CD14-positive monocyte (primary cell): Measurements from ENCODE around the gene HARBI1. TPM values are rescaled to one million over a fixed set of nuclear protein-coding genes. Genes with fewer than 3 reads are reported as not detected.
A peak's percentile ranks its signal among the peaks of the same experiment; 100 is the strongest.

ENCODE experiments used
- DNase-seq, 3 donors: peaks; one replicate each; pipeline ENCODE4 v3.0.0-alpha.2; 2011 to 2022
- H2AFZ ChIP-seq: 2 replicates; pipeline ENCODE4 v1.6.0; 2012; ENCODE audit warnings: mild to moderate bottlenecking, low read depth, low read length, inconsistent platforms; ENCODE audit not compliant: insufficient read depth, poor library complexity, severe bottlenecking
- H3K27ac ChIP-seq, 2 donors: 1 replicate in 1 of 2; 2 replicates in 1 of 2; pipeline ENCODE4 v1.5.1; 2012 to 2013; ENCODE audit warnings: low read length in 2 of 2, control low read depth in 1 of 2, inconsistent platforms in 1 of 2, low read depth in 1 of 2, mild to moderate bottlenecking in 1 of 2
- H3K27me3 ChIP-seq, 2 donors: one replicate each; pipeline versions ENCODE4 v1.6.0 to v1.6.1; 2011 to 2013; ENCODE audit warnings: low read length in 2 of 2; ENCODE audit not compliant: control insufficient read depth in 2 of 2, insufficient read depth in 2 of 2
- H3K36me3 ChIP-seq, 2 donors: replicated peaks in 1 of 2; 1 replicate in 1 of 2; 2 replicates in 1 of 2; pipeline versions ENCODE4 v1.5.1 to v1.6.1; 2012 to 2013; ENCODE audit warnings: low read length in 2 of 2, control low read depth in 1 of 2, inconsistent platforms in 1 of 2, mild to moderate bottlenecking in 1 of 2; ENCODE audit not compliant: insufficient read depth in 2 of 2, control insufficient read depth in 1 of 2
- H3K4me1 ChIP-seq, 2 donors: 1 replicate in 1 of 2; 2 replicates in 1 of 2; pipeline versions ENCODE4 v1.5.1 to v1.6.1; 2012 to 2013; ENCODE audit warnings: low read length in 2 of 2, control low read depth in 1 of 2, inconsistent platforms in 1 of 2, mild to moderate bottlenecking in 1 of 2, moderate library complexity in 1 of 2; ENCODE audit not compliant: insufficient read depth in 2 of 2, control insufficient read depth in 1 of 2
- H3K4me2 ChIP-seq: replicated peaks from 2 replicates; pipeline ENCODE3; 2012; ENCODE audit warnings: low read length, moderate library complexity, mild to moderate bottlenecking; ENCODE audit not compliant: poor library complexity, severe bottlenecking; ENCODE audit errors: extremely low read depth
- H3K4me3 ChIP-seq, 3 experiments: fragments of 200-600 bp in 1 of 3; sonication (generic) in 1 of 3; replicated peaks in 1 of 3; 1 replicate in 2 of 3; 2 replicates in 1 of 3; pipeline ENCODE4 v1.5.1; 2011 to 2013; ENCODE audit warnings: low read length in 3 of 3, mild to moderate bottlenecking in 3 of 3, control low read depth in 2 of 3, low read depth in 2 of 3, inconsistent platforms in 1 of 3, moderate library complexity in 1 of 3
- H3K79me2 ChIP-seq: 2 replicates; pipeline ENCODE4 v1.6.0; 2012; ENCODE audit warnings: mild to moderate bottlenecking, control low read depth, inconsistent platforms, low read length, moderate library complexity; ENCODE audit not compliant: insufficient read depth
- H3K9ac ChIP-seq: 2 replicates; pipeline ENCODE4 v1.6.0; 2017; ENCODE audit warnings: low read length, mild to moderate bottlenecking; ENCODE audit not compliant: insufficient read depth, poor library complexity, severe bottlenecking
- H3K9me3 ChIP-seq, 2 donors: replicated peaks in 1 of 2; 1 replicate in 1 of 2; 2 replicates in 1 of 2; pipeline versions ENCODE4 v1.5.1 to v1.6.1; 2012 to 2013; ENCODE audit warnings: low read length in 2 of 2, control low read depth in 1 of 2; ENCODE audit not compliant: control insufficient read depth in 1 of 2, insufficient read depth in 1 of 2
- H4K20me1 ChIP-seq: 2 replicates; pipeline ENCODE4 v1.6.0; 2012; ENCODE audit warnings: mild to moderate bottlenecking, low read length, control low read depth, moderate library complexity; ENCODE audit not compliant: insufficient read depth
- H3K27ac Mint-ChIP-seq, 7 donors: one replicate each; pipeline ENCODE4 v1.8.0; 2020; ENCODE audit warnings: mild to moderate bottlenecking in 7 of 7, mixed read lengths in 7 of 7, moderate library complexity in 6 of 7, inconsistent platforms in 2 of 7
- H3K27me3 Mint-ChIP-seq, 3 donors: one replicate each; pipeline ENCODE4 v1.8.0; 2021 to 2022; ENCODE audit warnings: low read depth in 3 of 3, mild to moderate bottlenecking in 3 of 3, mixed read lengths in 3 of 3, moderate library complexity in 3 of 3, inconsistent platforms in 1 of 3
- H3K36me3 Mint-ChIP-seq, 2 donors: one replicate each; pipeline ENCODE4 v1.8.0; 2020; ENCODE audit warnings: mixed read lengths in 2 of 2, inconsistent platforms in 1 of 2, mild to moderate bottlenecking in 1 of 2
- H3K4me1 Mint-ChIP-seq: one replicate; pipeline ENCODE4 v1.8.0; 2020; ENCODE audit warnings: mild to moderate bottlenecking, mixed read lengths
- H3K4me3 Mint-ChIP-seq, 2 donors: one replicate each; pipeline ENCODE4 v1.8.0; 2020; ENCODE audit warnings: mild to moderate bottlenecking in 2 of 2, mixed read lengths in 2 of 2, moderate library complexity in 1 of 2
- H3K9me3 Mint-ChIP-seq, 7 donors: one replicate each; pipeline ENCODE4 v1.8.0; 2020 to 2022; ENCODE audit warnings: mixed read lengths in 7 of 7, mild to moderate bottlenecking in 6 of 7, moderate library complexity in 6 of 7, inconsistent platforms in 2 of 7
- WGBS: methylation state at CpG from one replicate; pipeline ENCODE4 v1.1.5; 2013; ENCODE audit warnings: missing lambda C conversion rate; ENCODE audit not compliant: insufficient coverage; 5-methylcytosine and 5-hydroxymethylcytosine counted together
- intact Hi-C, 2 donors: fragments of 100-400 bp; cut with micrococcal nuclease; formaldehyde crosslinking; loops; one replicate each; pipeline versions ENCODE4 v1.15.0 to v1.15.1; 2023
- polyA plus RNA-seq, 3 donors: library from polyadenylated mRNA; depleted of rRNA in 1 of 3; unstranded in 2 of 3; stranded (reverse) in 1 of 3; fragments of 300-500 nt in 2 of 3; fragments of >200 nt in 1 of 3; fragmentation: Illumina TruSeq in 2 of 3; gene quantifications; 1 replicate in 2 of 3; 2 replicates in 1 of 3; pipeline ENCODE4 v1.2.3, GENCODE V29; 2012 to 2021
- TF ChIP-seq, protein P1 (sequence below): fragments of 200-600 bp; IDR thresholded peaks from one replicate; pipeline ENCODE4 v1.8.0; 2022; ENCODE audit warnings: antibody characterized with exemption, mild to moderate bottlenecking

HARBI1 gene
- polyA plus RNA-seq, 3 donors, result 2.1 to 4.4 (median 2.1) TPM

DNA sequence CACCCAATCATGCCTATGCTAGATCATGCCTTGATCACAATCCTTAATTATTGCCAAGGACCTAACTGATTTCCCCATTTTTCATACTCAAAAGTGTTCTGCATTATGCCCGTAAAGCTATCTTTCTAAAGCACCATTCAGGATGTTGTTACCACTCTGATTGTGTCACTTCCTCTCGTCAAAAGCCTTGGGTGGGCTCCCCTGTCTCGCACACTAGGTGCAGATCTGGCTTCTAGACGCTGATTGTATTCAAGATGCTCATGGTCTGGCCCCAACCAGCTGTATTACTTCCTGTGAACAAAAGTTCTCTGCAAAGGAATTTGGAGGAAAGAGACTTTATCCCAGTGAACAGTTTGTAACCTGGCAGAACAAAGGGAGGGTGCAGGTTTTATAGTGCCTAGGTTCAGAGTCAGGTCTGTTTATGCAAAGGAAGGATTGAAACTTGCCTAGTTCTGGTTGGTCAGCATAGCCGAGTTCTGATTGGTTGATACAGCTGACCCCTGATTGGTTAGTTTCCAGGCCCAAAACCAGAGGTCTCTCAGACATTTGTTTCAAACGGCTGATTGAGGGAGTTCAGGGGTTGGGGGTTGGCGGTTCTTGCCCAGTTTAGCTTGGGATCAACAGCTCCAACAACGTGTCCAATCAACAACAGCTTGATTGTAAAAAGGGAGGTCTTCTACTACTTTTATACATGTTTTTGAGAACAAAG lies 25.8 kb upstream of the HARBI1 start:
- H3K4me3 Mint-ChIP-seq, result no peak overlapping the region
- Histone ChIP-seq H3K27ac (no peak overlapping the region), H3K36me3 (peaks cover 55 to 94% of the 10 kb centered on the region in 2 donors), H4K20me1 (peaks cover 45% of the 10 kb centered on the region), H3K4me3 (no peak overlapping the region), H3K79me2 (peaks cover 25% of the 10 kb centered on the region), H3K27me3 (no peaks in the 10 kb centered on the region), H3K9me3 (no peaks in the 10 kb centered on the region), H3K4me2 (no peak overlapping the region), H3K4me1 (no peaks in the 10 kb centered on the region), H2AFZ (no peak overlapping the region), H3K9ac (no peak overlapping the region)
- H3K27ac Mint-ChIP-seq, result peak overlapping the region in 1 of 7 donors; percentile 68
- intact Hi-C loops, result no loop called here
- no peak for DNase-seq
- peaks cover 0 to 6% (median 3%) of the 10 kb centered on the region in 7 donors for H3K9me3 Mint-ChIP-seq
- TF ChIP-seq, protein P1, sequence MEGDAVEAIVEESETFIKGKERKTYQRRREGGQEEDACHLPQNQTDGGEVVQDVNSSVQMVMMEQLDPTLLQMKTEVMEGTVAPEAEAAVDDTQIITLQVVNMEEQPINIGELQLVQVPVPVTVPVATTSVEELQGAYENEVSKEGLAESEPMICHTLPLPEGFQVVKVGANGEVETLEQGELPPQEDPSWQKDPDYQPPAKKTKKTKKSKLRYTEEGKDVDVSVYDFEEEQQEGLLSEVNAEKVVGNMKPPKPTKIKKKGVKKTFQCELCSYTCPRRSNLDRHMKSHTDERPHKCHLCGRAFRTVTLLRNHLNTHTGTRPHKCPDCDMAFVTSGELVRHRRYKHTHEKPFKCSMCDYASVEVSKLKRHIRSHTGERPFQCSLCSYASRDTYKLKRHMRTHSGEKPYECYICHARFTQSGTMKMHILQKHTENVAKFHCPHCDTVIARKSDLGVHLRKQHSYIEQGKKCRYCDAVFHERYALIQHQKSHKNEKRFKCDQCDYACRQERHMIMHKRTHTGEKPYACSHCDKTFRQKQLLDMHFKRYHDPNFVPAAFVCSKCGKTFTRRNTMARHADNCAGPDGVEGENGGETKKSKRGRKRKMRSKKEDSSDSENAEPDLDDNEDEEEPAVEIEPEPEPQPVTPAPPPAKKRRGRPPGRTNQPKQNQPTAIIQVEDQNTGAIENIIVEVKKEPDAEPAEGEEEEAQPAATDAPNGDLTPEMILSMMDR, result no peak
- WGBS, result 69% methylated on average over 6 of the region's 8 CpGs
- peaks cover 66 to 92% of the 10 kb centered on the region in 2 donors for H3K36me3 Mint-ChIP-seq
- no peaks in the 10 kb centered on the region for H3K27me3 Mint-ChIP-seq
- peaks cover 9% of the 10 kb centered on the region for H3K4me1 Mint-ChIP-seq

DNA sequence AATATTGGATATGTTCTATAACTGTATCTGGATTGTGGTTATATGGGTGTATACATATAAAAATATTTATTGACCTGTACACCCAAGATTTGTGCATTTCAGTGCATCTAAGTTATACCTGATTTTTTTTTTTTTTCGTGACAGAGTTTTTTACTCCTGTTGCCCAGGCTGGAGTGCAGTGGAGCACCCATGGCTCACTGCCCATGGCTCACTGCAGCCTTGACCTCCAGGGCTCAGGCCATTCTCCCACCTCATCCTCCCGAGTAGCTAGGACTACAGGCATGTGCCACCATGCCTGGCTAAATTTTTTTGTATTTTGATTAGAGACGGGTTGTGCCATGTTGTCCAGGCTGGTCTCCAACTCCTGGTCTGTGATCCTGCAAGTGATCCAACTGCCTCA lies 24.6 kb upstream of the HARBI1 start:
- DNase-seq, result no peak
- Mint-ChIP-seq H3K27me3 (peaks cover 0 to 2% (median 0%) of the 10 kb centered on the region in 3 donors), H3K9me3 (peaks cover 0 to 6% (median 3%) of the 10 kb centered on the region in 7 donors), H3K36me3 (peaks cover 59 to 89% of the 10 kb centered on the region in 2 donors), H3K4me1 (peaks cover 9% of the 10 kb centered on the region), H3K27ac (peak overlapping the region in 1 of 7 donors; percentile 63), H3K4me3 (no peak overlapping the region)
- 100% methylated on average over 2 of the region's 3 CpGs for WGBS
- H3K4me1 ChIP-seq, result no peaks in the 10 kb centered on the region
- no peak overlapping the region for H3K4me2 ChIP-seq
- H3K79me2 ChIP-seq, result peaks cover 35% of the 10 kb centered on the region
- no peak overlapping the region for H3K9ac ChIP-seq
- H4K20me1 ChIP-seq, result peaks cover 52% of the 10 kb centered on the region
- H2AFZ ChIP-seq, result no peak overlapping the region
- peaks cover 48 to 94% of the 10 kb centered on the region in 2 donors for H3K36me3 ChIP-seq
- intact Hi-C loops, result no loop called here
- H3K27ac ChIP-seq, result no peak overlapping the region
- no peaks in the 10 kb centered on the region for H3K9me3 ChIP-seq
- TF ChIP-seq, protein P1, result no peak
- H3K27me3 ChIP-seq, result no peaks in the 10 kb centered on the region
- H3K4me3 ChIP-seq, result no peak overlapping the region
